WERI-Rb-1 (cell line): Measurements from ENCODE around the gene PFDN2.
A peak's percentile ranks its signal among the peaks of the same experiment; 100 is the strongest.
"Not testable (repeated sequence)": the region's sequence is repeated elsewhere in the genome, so short reads cannot be mapped to it uniquely, and the experiment has no call there.

Experiments used
- DNase-seq: peaks from one replicate; pipeline ENCODE4 v3.0.0-alpha.2; 2020
- H3K27ac ChIP-seq: fragments of 250-450 bp; sonication (Bioruptor Pico); 2 replicates; pipeline ENCODE4 v1.5.1; 2020; ENCODE audit warnings: mild to moderate bottlenecking, moderate library complexity
- H3K27me3 ChIP-seq: fragments of 250-450 bp; sonication (Bioruptor Pico); 2 replicates; pipeline ENCODE4 v1.5.1; 2021; ENCODE audit warnings: mild to moderate bottlenecking, low read depth, moderate library complexity; ENCODE audit not compliant: insufficient read depth, severe bottlenecking
- H3K36me3 ChIP-seq: fragments of 250-450 bp; sonication (Bioruptor Pico); 2 replicates; pipeline ENCODE4 v1.5.1; 2020; ENCODE audit warnings: mild to moderate bottlenecking, moderate library complexity
- H3K4me3 ChIP-seq: 2 replicates; pipeline ENCODE4 v1.5.1; 2011; ENCODE audit warnings: low read depth, mild to moderate bottlenecking, control low read depth, low read length
- H3K9me3 ChIP-seq: fragments of 250-450 bp; sonication (Bioruptor Pico); 2 replicates; pipeline ENCODE4 v1.5.1; 2021; ENCODE audit warnings: mild to moderate bottlenecking, moderate library complexity; ENCODE audit not compliant: severe bottlenecking
- CTCF ChIP-seq: IDR thresholded peaks from 2 replicates; pipeline ENCODE4 v1.5.1; 2011; ENCODE audit warnings: low read depth, mild to moderate bottlenecking, control low read depth, inconsistent platforms, low read length

Gene PFDN2

GRCh38 chr1:161068306-161069234, 49.3 kb downstream of the PFDN2 start:
- no peak overlapping the region for H3K27ac ChIP-seq
- no peak for TF ChIP-seq CTCF
- no peak overlapping the region for H3K4me3 ChIP-seq
- H3K36me3 ChIP-seq = no peaks in the 10 kb centered on the region
- no peaks in the 10 kb centered on the region for H3K27me3 ChIP-seq
- H3K9me3 ChIP-seq = no peaks in the 10 kb centered on the region
- DNase-seq = no peak

GRCh38 chr1:161066694-161067093, 51.1 kb downstream of the PFDN2 start:
- Histone ChIP-seq H3K27me3 (no peaks in the 10 kb centered on the region), H3K27ac (no peak overlapping the region), H3K4me3 (no peak overlapping the region), H3K9me3 (no peaks in the 10 kb centered on the region), H3K36me3 (no peaks in the 10 kb centered on the region)
- DNase-seq = no peak
- TF ChIP-seq CTCF = no peak

- not testable (repeated sequence) for H3K27me3 ChIP-seq, H3K9me3 ChIP-seq, H3K27ac ChIP-seq, H3K36me3 ChIP-seq, DNase-seq, H3K4me3 ChIP-seq
These were observed 52.2 kb downstream of the PFDN2 start for GRCh38 chr1:161065681-161066080.

GRCh38 chr1:161063936-161064335, 53.9 kb downstream of the PFDN2 start:
- H3K9me3 ChIP-seq, DNase-seq, H3K36me3 ChIP-seq, H3K27ac ChIP-seq, H3K4me3 ChIP-seq, H3K27me3 ChIP-seq: not testable (repeated sequence)

- TF ChIP-seq CTCF = no peak
- no peaks in the 10 kb centered on the region for H3K9me3 ChIP-seq
- H3K36me3 ChIP-seq = no peaks in the 10 kb centered on the region
- H3K4me3 ChIP-seq = no peak overlapping the region
- no peaks in the 10 kb centered on the region for H3K27me3 ChIP-seq
- no peak for DNase-seq
- no peak overlapping the region for H3K27ac ChIP-seq
These were observed 56.4 kb downstream of the PFDN2 start for GRCh38 chr1:161061419-161061818.

GRCh38 chr1:161059293-161059692, 58.5 kb downstream of the PFDN2 start:
- H3K36me3 ChIP-seq = no peaks in the 10 kb centered on the region
- TF ChIP-seq CTCF = no peak
- no peak overlapping the region for H3K27ac ChIP-seq
- no peak for DNase-seq
- H3K4me3 ChIP-seq = no peak overlapping the region
- H3K9me3 ChIP-seq = no peaks in the 10 kb centered on the region
- peaks cover 4% of the 10 kb centered on the region for H3K27me3 ChIP-seq

GRCh38 chr1:161054805-161055204, 63.0 kb downstream of the PFDN2 start:
- TF ChIP-seq CTCF = peak; percentile 36
- H3K27ac ChIP-seq = no peak overlapping the region
- H3K36me3 ChIP-seq = no peaks in the 10 kb centered on the region
- H3K4me3 ChIP-seq = no peak overlapping the region
- peaks cover 4% of the 10 kb centered on the region for H3K27me3 ChIP-seq
- DNase-seq = no peak
- peaks cover 2% of the 10 kb centered on the region for H3K9me3 ChIP-seq
